T-cell (primary cell): Measurements from ENCODE around the gene CHIT1. TPM values are rescaled to one million over a fixed set of nuclear protein-coding genes. Genes with fewer than 3 reads are reported as not detected.

Experiments
- ATAC-seq, 4 experiments: fragments of 200-7000 bp in 3 of 4; fragments of 150-1000 bp in 1 of 4; cut with Tn5 transposase; replicated peaks in 1 of 4; 1 replicate in 3 of 4; 2 replicates in 1 of 4; pipeline ENCODE4 v1.10.0; 2021; ENCODE audit warnings: moderate library complexity in 3 of 4, mild to moderate bottlenecking in 2 of 4, moderate number of reproducible peaks in 1 of 4
- CTCF ChIA-PET, 2 donors: fragments of 300-600 bp; sonication (Branson Sonifier 250); formaldehyde crosslinking; loops; one replicate each; lab custom pipeline; 2022; ENCODE audit warnings: antibody characterized with exemption in 2 of 2; lab: Charles Lee
- POLR2A ChIA-PET, 2 donors: fragments of 300-600 bp; sonication (Branson Sonifier 250); formaldehyde crosslinking; loops; one replicate each; lab custom pipeline; 2022; ENCODE audit warnings: antibody characterized with exemption in 2 of 2; lab: Charles Lee
- DNase-seq, 35 experiments: peaks; one replicate each; pipeline versions ENCODE4 v3.0.0 to v3.0.0-alpha.2; 2013 to 2023
- H3K27ac ChIP-seq: one replicate; pipeline ENCODE4 v1.5.1; 2013; ENCODE audit warnings: low read length
- H3K27me3 ChIP-seq, 2 experiments: replicated peaks in 1 of 2; 1 replicate in 1 of 2; 2 replicates in 1 of 2; pipeline versions ENCODE4 v1.6.1 to v1.7.0; 2013; ENCODE audit warnings: low read length in 1 of 2, mixed read lengths in 1 of 2; ENCODE audit not compliant: control insufficient read depth in 2 of 2, insufficient read depth in 2 of 2; ENCODE audit errors: extremely low read depth in 1 of 2
- H3K36me3 ChIP-seq, 2 donors: 1 replicate in 1 of 2; 2 replicates in 1 of 2; pipeline versions ENCODE4 v1.6.1 to v1.7.0; 2013; ENCODE audit warnings: low read length in 1 of 2; ENCODE audit not compliant: control insufficient read depth in 2 of 2, insufficient read depth in 1 of 2; ENCODE audit errors: extremely low read depth in 1 of 2
- H3K4me1 ChIP-seq, 2 experiments: 1 replicate in 1 of 2; 2 replicates in 1 of 2; pipeline versions ENCODE4 v1.6.1 to v1.7.0; 2013; ENCODE audit warnings: low read length in 2 of 2, mixed read lengths in 1 of 2; ENCODE audit not compliant: insufficient read depth in 2 of 2, control insufficient read depth in 1 of 2; ENCODE audit errors: extremely low read depth in 1 of 2
- H3K4me3 ChIP-seq, 2 donors: 1 replicate in 1 of 2; 2 replicates in 1 of 2; pipeline versions ENCODE4 v1.5.1 to v1.7.0; 2013; ENCODE audit warnings: mild to moderate bottlenecking in 2 of 2, low read length in 1 of 2, moderate library complexity in 1 of 2; ENCODE audit not compliant: control insufficient read depth in 1 of 2; ENCODE audit errors: extremely low read depth in 1 of 2
- H3K9me3 ChIP-seq: 2 replicates; pipeline ENCODE4 v1.7.0; 2013
- H3K27ac Mint-ChIP-seq, 2 donors: one replicate each; pipeline ENCODE4 v1.8.0; 2020 to 2021; ENCODE audit warnings: mild to moderate bottlenecking in 2 of 2, mixed read lengths in 2 of 2
- H3K27me3 Mint-ChIP-seq, 2 donors: one replicate each; pipeline ENCODE4 v1.8.0; 2021 to 2022; ENCODE audit warnings: mixed read lengths in 2 of 2
- H3K36me3 Mint-ChIP-seq: one replicate; pipeline ENCODE4 v1.8.0; 2021; ENCODE audit warnings: mixed read lengths
- H3K4me1 Mint-ChIP-seq, 3 donors: one replicate each; pipeline ENCODE4 v1.8.0; 2020 to 2022; ENCODE audit warnings: mixed read lengths in 3 of 3, mild to moderate bottlenecking in 1 of 3
- H3K4me3 Mint-ChIP-seq, 3 donors: one replicate each; pipeline ENCODE4 v1.8.0; 2020 to 2022; ENCODE audit warnings: mild to moderate bottlenecking in 3 of 3, mixed read lengths in 3 of 3, moderate library complexity in 3 of 3
- H3K9me3 Mint-ChIP-seq, 3 donors: one replicate each; pipeline ENCODE4 v1.8.0; 2020 to 2022; ENCODE audit warnings: mixed read lengths in 3 of 3
- WGBS: methylation state at CpG from one replicate; pipeline ENCODE4 v1.1.5; 2013; ENCODE audit warnings: missing lambda C conversion rate; ENCODE audit not compliant: insufficient coverage; 5-methylcytosine and 5-hydroxymethylcytosine counted together
- total RNA-seq, 35 experiments: library from RNA in 6 of 35; stranded (reverse) in 6 of 35; fragments of 120-200 nt in 1 of 35; gene quantifications; one replicate each; pipeline versions ENCODE4 v1.2.1 to v1.2.4 and lab custom pipeline; 2013 to 2026

The CHIT1 gene
- total RNA-seq, 5 donors from 2014 or later (not counting 1 experiment from before 2014, with no cell fraction given), result 0.12 to 2.3 (median 0.92) TPM; not detected in 1

DNA sequence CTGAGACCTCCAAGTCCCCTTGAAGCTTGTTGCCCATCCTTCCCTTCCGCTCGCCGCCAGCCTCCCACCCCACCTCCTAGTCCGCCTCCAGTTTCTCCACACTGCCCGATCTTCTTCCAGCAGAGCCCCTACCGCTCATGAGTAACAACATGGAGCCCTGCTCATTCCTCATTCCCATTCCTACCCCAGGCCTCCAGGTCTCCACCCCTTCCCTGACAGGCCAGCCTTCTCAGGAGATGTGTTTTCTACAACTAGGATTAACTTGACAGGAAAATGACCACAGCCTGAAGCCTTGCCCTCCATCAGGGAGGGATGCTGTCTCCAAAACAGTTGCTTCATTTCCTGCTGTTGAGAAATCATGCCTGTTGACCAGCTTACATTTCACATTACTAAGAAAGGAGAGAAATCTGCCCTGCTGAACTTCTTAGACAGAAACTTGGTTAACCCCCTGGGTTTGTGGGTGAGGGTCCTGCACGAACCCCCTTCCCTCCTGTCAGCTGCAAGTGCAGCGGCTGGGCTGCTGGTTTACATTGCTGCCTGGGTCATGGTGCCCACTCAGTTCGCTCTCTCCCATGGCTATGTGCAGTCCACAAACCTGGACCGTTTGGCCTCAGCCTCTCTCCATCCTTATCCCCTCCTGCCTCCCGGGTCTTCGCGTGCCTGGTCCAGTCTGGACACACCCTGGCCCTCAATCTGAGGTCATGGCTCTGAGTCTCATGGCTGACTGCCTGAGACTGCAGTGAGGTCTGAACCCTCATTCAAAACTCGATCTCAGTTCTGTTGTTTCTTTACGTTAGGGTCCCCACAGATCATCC, 26.8 kb downstream of the CHIT1 start:
- Histone ChIP-seq H3K36me3 (no peaks in the 10 kb centered on the region), H3K4me3 (no peak overlapping the region), H3K27ac (no peak overlapping the region), H3K27me3 (peaks cover 0 to 35% of the 10 kb centered on the region in 2 experiments), H3K4me1 (no peaks in the 10 kb centered on the region), H3K9me3 (no peaks in the 10 kb centered on the region)
- 88% methylated on average over 13 of the region's 15 CpGs for WGBS
- ChIA-PET POLR2A (interaction anchor here in 1 of 2 donors (0.7 kb wide), 1 partner anchor 8 kb away, joined by 4 read pairs; no protein-coding TSS in a partner anchor), CTCF (no interaction called here)
- Mint-ChIP-seq H3K4me1 (no peaks in the 10 kb centered on the region), H3K27me3 (peaks cover 12 to 33% of the 10 kb centered on the region in 2 donors), H3K27ac (no peak overlapping the region), H3K9me3 (no peaks in the 10 kb centered on the region), H3K36me3 (no peaks in the 10 kb centered on the region), H3K4me3 (no peak overlapping the region)
- DNase-seq (no peak), ATAC-seq (no peak)

- H3K4me1 Mint-ChIP-seq, result no peaks in the 10 kb centered on the region
- 66% methylated on average over 9 of the region's 10 CpGs for WGBS
- no peaks in the 10 kb centered on the region for H3K9me3 Mint-ChIP-seq
- no peak for DNase-seq
- Histone ChIP-seq H3K9me3 (no peaks in the 10 kb centered on the region), H3K36me3 (no peaks in the 10 kb centered on the region), H3K4me3 (no peak overlapping the region), H3K27ac (no peak overlapping the region), H3K4me1 (no peaks in the 10 kb centered on the region), H3K27me3 (peaks cover 0 to 35% of the 10 kb centered on the region in 2 experiments)
- POLR2A ChIA-PET, result no interaction called here
- no peak overlapping the region for H3K27ac Mint-ChIP-seq
- peaks cover 12 to 37% of the 10 kb centered on the region in 2 donors for H3K27me3 Mint-ChIP-seq
- H3K36me3 Mint-ChIP-seq, result no peaks in the 10 kb centered on the region
- CTCF ChIA-PET, result no interaction called here
- no peak overlapping the region for H3K4me3 Mint-ChIP-seq
- ATAC-seq, result no peak
Observed at GRCh38 chr1:203201516-203202205, 27.8 kb downstream of the CHIT1 start.

- H3K27me3 Mint-ChIP-seq, result peaks cover 12 to 37% of the 10 kb centered on the region in 2 donors
- H3K27ac Mint-ChIP-seq, result no peak overlapping the region
- no peaks in the 10 kb centered on the region for H3K9me3 ChIP-seq
- H3K9me3 Mint-ChIP-seq, result no peaks in the 10 kb centered on the region
- CTCF ChIA-PET, result no interaction called here
- DNase-seq (no peak), ATAC-seq (no peak)
- no peaks in the 10 kb centered on the region for H3K4me1 ChIP-seq
- peaks cover 0 to 33% of the 10 kb centered on the region in 2 experiments for H3K27me3 ChIP-seq
- H3K27ac ChIP-seq, result no peak overlapping the region
- H3K4me3 Mint-ChIP-seq, result no peak overlapping the region
- WGBS, result 42% methylated on average over 1 of the region's 1 CpG
- no peak overlapping the region for H3K4me3 ChIP-seq
- no peaks in the 10 kb centered on the region for H3K36me3 ChIP-seq
- POLR2A ChIA-PET, result interaction anchor here in 1 of 2 donors (0.5 kb wide), 1 partner anchor 1550 kb away, joined by 3 read pairs; no protein-coding TSS in a partner anchor
- H3K36me3 Mint-ChIP-seq, result no peaks in the 10 kb centered on the region
- no peaks in the 10 kb centered on the region for H3K4me1 Mint-ChIP-seq
Observed at GRCh38 chr1:203200916-203201315, 28.6 kb downstream of the CHIT1 start.

DNA sequence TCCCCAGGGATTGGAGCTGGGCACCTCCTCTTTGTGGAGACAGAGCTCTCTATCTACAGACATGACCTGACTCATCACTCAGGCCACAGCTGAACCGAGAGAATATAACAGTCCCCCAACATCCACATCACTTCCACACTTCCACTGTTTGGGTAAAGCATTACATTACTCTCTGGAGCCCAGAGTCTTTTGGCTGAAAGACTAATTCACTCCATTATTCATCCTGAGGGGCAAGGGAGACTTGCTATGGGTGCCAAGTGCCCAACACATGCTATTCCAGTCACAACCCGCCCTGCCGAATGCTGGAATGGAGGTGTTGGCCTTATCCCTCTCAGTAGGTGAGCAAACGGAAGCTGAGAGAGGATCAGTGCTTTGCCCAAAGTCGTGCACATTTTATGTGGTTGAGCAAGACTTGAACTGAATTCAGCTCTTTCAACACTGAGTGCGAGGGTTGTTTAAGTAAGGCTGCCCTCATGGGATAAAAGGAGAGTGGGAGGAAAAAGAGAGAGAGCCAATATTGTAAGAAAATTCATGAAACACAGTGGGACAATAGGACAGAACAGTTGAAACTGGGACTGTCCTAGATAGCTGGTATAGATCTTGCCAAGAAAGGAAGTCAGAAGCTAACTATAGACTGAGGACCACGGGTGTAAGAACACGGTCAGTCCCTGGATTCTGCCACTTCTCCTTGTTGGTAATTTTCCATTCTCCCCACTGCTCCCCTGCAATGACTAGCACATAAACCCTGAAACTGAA, 29.5 kb downstream of the CHIT1 start:
- DNase-seq (no peak), ATAC-seq (no peak)
- Mint-ChIP-seq H3K4me3 (no peak overlapping the region), H3K27ac (no peak overlapping the region), H3K9me3 (no peaks in the 10 kb centered on the region), H3K27me3 (peaks cover 12 to 37% of the 10 kb centered on the region in 2 donors), H3K36me3 (no peaks in the 10 kb centered on the region), H3K4me1 (no peaks in the 10 kb centered on the region)
- 70% methylated on average over 5 of the region's 8 CpGs for WGBS
- POLR2A ChIA-PET, result no interaction called here
- CTCF ChIA-PET, result no interaction called here
- Histone ChIP-seq H3K4me1 (no peaks in the 10 kb centered on the region), H3K9me3 (no peaks in the 10 kb centered on the region), H3K36me3 (no peaks in the 10 kb centered on the region), H3K27me3 (peaks cover 0 to 28% of the 10 kb centered on the region in 2 experiments), H3K27ac (no peak overlapping the region), H3K4me3 (no peak overlapping the region)

DNA sequence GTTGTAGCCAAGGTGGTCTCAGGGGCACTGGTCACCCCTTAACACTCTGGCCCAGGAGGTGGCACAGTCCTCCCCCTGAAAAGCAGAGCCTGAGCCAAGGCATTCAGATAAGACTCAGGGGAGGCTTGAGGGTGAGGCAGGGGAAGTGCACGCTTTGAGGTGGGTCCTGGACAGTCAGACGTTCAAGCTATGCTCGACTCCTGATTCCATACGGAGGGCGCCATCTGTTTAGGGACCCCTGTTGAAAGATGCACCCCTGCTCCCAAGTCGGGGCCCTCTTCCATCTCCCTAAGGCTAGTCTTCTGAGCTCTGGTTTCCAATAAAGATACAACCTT, 30.0 kb downstream of the CHIT1 start:
- H3K4me3 Mint-ChIP-seq, result no peak overlapping the region
- Histone ChIP-seq H3K27me3 (peaks cover 0 to 29% of the 10 kb centered on the region in 2 experiments), H3K4me3 (no peak overlapping the region), H3K36me3 (no peaks in the 10 kb centered on the region), H3K4me1 (no peaks in the 10 kb centered on the region), H3K9me3 (no peaks in the 10 kb centered on the region), H3K27ac (no peak overlapping the region)
- ChIA-PET POLR2A (no interaction called here), CTCF (no interaction called here)
- ATAC-seq, result no peak
- 75% methylated on average over 6 of the region's 6 CpGs for WGBS
- no peak overlapping the region for H3K27ac Mint-ChIP-seq
- H3K4me1 Mint-ChIP-seq, result no peaks in the 10 kb centered on the region
- H3K27me3 Mint-ChIP-seq, result peaks cover 12 to 37% of the 10 kb centered on the region in 2 donors
- no peaks in the 10 kb centered on the region for H3K9me3 Mint-ChIP-seq
- no peaks in the 10 kb centered on the region for H3K36me3 Mint-ChIP-seq
- DNase-seq, result no peak

DNA sequence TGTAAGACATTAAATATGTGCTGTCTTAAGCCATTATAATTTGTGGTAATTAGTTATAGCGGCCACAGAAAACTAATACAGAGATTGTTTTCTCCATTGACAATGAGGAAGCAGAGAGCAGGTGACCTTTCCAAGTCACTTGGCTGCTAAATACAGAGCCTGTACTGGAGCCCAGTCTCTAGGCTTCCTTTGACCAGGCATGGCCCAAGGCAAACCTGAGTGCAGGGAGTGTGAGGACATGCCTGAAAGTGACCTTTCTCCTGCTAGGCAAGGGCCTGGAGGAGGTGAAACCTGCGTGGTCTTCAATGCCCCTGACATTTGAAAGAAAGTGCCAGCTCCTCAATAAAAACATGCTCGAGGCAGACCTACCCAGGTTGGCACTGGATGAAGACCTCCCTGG, 30.5 kb downstream of the CHIT1 start:
- Mint-ChIP-seq H3K4me1 (no peaks in the 10 kb centered on the region), H3K4me3 (no peak overlapping the region), H3K27me3 (peaks cover 12 to 37% of the 10 kb centered on the region in 2 donors), H3K27ac (no peak overlapping the region), H3K9me3 (no peaks in the 10 kb centered on the region), H3K36me3 (no peaks in the 10 kb centered on the region)
- Histone ChIP-seq H3K36me3 (no peaks in the 10 kb centered on the region), H3K4me1 (no peaks in the 10 kb centered on the region), H3K27ac (no peak overlapping the region), H3K9me3 (no peaks in the 10 kb centered on the region), H3K4me3 (no peak overlapping the region), H3K27me3 (peaks cover 0 to 27% of the 10 kb centered on the region in 2 experiments)
- DNase-seq, result no peak
- no peak for ATAC-seq
- POLR2A ChIA-PET, result no interaction called here
- CTCF ChIA-PET, result no interaction called here
- WGBS, result 60% methylated on average over 2 of the region's 3 CpGs
